GM21619 (cell line): Measurements from ENCODE around the gene C17orf113.

Experiments used
- ATAC-seq: cut with Tn5 transposase; IDR thresholded peaks from one replicate; pipeline ENCODE4 v1.9.1; 2021; ENCODE audit not compliant: unreplicated experiment

Gene C17orf113

GRCh38 chr17:42072323-42073187, 22.2 kb upstream of the C17orf113 start:
- no peak for ATAC-seq

DNA sequence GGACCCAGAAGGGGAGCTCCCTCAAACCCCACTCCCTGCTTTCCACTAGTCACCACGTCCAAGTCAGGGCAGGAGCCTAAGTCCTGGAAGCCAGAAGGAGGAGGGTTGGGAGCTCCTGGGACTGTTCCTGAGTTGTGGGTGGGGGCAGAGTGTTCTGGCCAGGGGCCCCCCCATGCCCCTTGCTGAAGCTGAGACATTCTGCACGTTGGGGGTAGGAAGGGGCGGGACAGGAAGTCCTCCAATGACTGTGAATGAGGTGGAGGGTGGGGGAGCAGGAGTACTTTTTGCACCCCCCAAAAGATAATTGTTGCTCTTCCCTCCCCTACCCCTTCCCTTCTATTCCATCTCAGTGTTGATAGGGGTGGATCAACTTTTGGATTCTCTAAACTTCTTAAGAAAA, 21.4 kb upstream of the C17orf113 start:
- ATAC-seq, result no peak

GRCh38 chr17:42068979-42069378, 18.6 kb upstream of the C17orf113 start:
- ATAC-seq, result no peak

- no peak for ATAC-seq
Measured at GRCh38 chr17:42067371-42068091, 17.1 kb upstream of the C17orf113 start.

DNA sequence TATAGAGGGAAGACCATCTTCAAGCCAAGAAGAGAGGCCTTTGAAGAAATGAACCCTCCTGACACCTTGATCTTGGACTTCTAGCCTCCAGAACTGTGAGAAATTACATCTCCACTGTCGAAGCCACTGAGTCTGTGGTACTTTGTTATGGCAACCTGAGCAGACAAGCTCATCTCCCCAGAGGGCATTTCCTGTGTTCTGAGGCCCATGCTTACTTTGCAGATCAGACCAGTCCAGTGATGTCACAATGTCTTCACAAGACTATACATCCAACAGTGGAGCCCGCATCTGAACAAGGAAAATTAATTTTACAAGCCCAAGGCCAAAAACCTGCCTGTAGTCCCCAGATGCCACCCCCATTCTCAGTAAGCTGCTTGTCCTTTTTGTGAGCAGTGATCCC, 14.8 kb upstream of the C17orf113 start:
- ATAC-seq, result no peak

- ATAC-seq, result no peak
Measured at GRCh38 chr17:42062681-42063080, 12.3 kb upstream of the C17orf113 start.

GRCh38 chr17:42061646-42062487, 11.5 kb upstream of the C17orf113 start:
- ATAC-seq, result no peak

- ATAC-seq, result no peak
Measured at GRCh38 chr17:42060231-42060630, 9.8 kb upstream of the C17orf113 start.

GRCh38 chr17:42059815-42060214, 9.4 kb upstream of the C17orf113 start:
- ATAC-seq, result no peak

DNA sequence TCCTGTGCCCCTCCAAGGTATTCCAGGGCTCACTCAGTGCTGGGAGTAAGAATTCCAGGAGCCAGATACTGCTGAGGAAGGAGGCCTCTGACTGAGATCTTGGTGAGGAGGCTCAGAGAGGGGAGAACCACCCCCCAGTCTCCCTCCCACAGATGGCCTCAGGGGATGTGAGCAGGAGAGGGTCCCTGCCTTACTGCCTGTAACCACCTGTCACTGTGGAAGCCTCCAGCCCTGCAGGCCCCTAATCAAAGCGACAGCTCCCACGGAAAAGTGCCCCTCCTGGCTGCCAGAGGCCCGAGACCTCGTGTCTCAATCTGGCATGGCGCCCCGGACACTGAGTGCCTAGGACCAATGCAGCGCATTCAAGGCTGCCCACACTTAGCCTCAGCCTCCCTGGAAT, 7.7 kb upstream of the C17orf113 start:
- no peak for ATAC-seq

- ATAC-seq, result no peak
Measured at GRCh38 chr17:42056635-42057034, 6.2 kb upstream of the C17orf113 start.

DNA sequence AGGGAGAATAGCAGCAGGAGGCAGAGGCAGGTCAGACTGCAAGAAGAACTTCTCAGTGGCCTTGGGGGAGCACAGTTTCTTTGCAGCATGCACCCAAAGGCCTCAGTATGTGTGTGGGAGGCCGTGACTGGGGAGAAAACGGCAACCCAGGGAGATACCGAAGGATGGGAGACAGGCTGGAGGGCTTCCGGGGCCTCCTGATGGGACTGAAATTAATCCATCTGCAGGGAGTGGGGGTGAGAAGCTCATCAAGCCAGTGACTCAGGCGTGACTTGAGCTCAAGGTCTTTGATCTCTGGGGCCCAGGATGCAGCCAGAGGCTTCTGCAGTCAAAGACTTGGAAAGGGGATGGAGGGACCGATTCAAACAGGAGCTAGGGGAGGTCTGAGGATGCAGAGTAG, 5.1 kb upstream of the C17orf113 start:
- no peak for ATAC-seq

DNA sequence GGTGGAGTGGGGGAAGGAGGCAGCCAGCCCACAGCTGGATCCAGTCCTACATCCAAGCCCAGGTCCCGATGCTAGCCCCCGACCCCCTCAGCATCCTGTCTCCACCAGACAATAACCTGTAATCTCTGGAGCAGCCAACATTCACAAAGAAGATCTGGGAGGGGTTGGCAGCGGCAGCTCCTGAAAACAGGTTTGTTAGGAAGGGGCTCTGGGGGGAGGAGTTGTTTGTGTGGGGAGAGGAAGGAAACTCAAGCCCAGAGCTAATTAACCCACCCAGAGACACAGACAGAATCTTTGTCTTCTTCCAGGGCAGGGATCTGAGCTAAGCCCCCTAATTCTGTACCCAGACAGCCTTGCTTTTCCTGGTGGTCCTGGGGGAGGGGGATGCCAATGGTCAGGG, 4.6 kb upstream of the C17orf113 start:
- no peak for ATAC-seq

DNA sequence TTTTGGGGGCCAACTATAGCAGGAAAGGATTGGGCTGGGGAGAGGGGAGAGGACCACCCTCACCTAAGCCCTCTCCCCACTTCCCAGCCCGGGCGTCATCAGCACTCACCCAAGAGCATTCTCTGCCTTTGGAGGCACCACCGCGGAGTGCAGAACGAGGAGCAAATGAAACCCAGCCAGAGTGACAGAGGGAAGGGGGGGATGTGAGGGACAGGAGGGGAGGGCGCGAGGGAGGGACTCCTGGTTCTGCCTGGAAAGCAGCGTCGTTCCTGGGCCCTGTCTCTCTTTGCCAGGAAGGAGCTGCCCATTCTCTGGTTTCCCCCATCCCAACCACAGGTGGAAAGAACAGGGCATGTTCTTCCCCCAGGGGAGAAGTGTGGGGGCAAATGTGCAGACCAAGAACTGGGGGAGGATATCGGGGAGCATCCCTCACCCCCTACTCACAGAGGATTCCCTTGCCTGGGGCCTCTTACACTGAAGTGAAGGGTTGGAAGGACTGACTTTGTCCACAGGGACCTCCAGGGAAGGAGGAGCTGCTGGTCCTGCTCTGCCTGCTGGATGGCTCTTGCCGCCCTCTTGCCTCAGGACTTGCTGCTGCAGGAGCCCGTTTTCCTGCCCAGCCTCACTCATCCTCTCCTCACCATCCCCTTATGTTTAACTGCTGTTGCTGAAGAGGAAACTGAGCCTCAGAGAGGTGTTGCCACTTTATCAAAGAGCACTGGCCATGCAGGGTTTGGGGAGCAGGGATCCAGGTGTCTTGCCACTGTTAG, 3.5 kb upstream of the C17orf113 start:
- no peak for ATAC-seq

DNA sequence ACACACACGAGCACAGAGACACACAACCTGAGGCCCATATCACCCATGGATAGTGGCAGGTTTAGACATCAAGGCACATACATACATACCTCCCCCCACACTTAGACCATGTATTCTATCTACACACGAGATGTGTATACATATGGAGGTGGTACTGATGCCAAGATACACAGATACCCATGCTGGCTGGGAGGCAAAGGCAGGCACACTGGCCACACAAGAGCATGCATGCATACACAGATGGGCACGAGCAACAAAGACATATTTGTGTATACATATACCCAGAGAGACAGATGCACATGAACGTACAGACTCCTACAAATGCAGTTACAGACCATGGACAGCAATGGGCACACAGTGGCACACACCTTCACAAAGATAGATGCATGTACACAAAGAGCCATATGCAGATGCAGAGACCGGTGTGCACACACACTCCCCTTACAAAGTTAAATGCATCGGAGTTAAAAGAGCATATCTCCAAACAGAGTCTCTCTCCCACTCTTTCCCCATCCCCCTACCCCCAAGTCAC, 2.0 kb upstream of the C17orf113 start:
- no peak for ATAC-seq

GRCh38 chr17:42051645-42052044, 1.2 kb upstream of the C17orf113 start:
- ATAC-seq, result no peak

- no peak for ATAC-seq
Measured at GRCh38 chr17:42051013-42051400, 606 bp upstream of the C17orf113 start.

GRCh38 chr17:42049834-42050392, 488 bp downstream of the C17orf113 start:
- peak; percentile 23 for ATAC-seq

DNA sequence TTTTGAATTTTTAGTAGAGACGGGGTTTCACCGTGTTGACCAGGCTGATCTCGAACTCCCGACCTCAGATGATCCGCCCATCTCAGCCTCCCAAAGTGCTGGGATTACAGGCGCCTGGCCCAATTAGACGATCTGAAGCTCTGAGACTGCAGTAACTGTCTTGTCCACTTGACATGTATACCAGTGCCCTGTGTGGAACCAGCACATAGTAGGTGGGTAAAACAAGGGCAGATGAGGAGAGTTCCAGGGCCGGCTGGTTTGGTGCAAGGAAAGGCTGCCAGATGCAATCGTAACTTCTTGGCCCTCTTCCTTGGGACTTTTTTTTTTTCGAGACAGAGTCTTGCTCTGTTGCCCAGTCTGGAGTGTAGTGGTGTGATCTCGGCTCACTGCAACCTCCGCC, 3.1 kb downstream of the C17orf113 start:
- ATAC-seq, result no peak

DNA sequence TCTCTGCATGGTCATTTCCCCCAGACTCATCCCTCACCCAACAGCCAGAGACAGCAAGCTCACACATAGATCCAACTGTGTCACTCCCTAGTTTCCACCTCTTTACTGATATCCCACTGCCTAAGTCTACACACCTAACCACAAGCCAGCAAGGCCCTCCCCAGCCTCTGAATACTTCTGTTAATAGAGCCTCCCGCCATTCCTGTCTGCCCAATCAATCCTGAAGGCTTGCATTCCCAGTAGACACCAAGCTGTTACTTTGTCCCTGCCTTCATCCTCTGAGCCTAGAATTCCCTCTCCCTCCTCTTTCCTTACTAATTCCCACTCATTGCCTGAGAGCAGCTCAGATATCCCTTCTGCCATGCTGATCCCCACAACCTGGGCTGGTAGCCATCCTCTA, 4.7 kb downstream of the C17orf113 start:
- no peak for ATAC-seq
